Activated T-cell treated with anti-CD3 and anti-CD28 coated beads for 24 hours (primary cell): ENCODE results near the gene PPP4R3A.
"Not testable (repeated sequence)": the region's sequence is repeated elsewhere in the genome, so short reads cannot be mapped to it uniquely, and the experiment has no call there.

Experiments used
- DNase-seq: peaks from one replicate; pipeline ENCODE4 v3.0.0-alpha.2; 2020; ENCODE audit warnings: low read depth

Gene PPP4R3A

DNA sequence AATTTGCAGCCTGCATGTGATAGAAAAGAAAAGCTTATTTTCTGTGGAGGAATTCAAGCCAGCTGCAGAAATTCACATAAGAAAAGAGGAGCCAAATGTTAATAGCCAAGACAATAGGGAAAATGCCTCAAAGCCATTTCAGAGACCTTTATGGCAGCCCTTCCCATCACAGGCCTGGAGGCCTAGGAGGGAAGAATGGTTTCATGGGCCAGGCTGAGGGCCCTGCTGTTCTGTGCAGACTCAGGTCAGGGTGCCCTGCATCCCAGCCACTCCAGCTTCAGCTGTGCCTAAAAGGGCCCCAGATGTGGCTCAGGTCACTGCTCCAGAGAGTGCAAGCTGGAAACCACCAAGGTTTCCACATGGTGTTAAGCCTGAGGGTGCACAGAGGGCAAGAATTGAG, 71.3 kb downstream of the PPP4R3A start:
- no peak for DNase-seq

DNA sequence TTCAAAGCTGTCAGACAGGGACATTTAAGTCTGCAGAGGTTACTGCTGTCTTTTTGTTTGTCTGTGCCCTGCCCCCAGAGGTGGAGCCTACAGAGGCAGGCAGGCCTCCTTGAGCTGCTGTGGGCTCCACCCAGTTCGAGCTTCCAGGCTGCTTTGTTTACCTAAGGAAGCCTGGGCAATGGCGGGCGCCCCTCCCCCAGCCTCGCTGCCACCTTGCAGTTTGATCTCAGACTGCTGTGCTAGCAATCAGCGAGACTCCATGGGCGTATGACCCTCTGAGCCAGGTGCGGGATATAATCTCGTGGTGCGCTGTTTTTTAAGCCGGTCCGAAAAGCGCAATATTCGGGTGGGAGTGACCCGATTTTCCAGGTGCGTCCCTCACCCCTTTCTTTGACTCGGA, 73.8 kb downstream of the PPP4R3A start:
- DNase-seq = not testable (repeated sequence)

DNA sequence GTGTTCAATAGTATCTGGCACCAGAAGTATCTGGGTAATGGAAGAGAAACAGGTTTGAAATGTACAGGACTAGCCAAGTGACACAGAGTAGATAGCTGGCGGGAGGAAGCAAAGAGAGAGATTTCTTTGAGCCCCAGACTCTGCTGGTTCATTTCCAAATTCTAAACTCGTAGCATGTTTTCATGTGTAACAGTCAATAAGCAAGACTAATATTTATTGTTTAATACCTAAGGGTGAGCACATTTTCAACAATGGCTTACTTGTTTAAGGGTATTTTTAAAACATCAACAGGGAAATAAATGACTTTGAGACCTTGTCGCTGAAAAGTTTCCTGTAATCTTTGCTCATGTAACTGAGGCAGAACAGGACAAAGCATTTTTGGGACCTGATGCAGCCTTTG, 80.7 kb downstream of the PPP4R3A start:
- no peak for DNase-seq

DNA sequence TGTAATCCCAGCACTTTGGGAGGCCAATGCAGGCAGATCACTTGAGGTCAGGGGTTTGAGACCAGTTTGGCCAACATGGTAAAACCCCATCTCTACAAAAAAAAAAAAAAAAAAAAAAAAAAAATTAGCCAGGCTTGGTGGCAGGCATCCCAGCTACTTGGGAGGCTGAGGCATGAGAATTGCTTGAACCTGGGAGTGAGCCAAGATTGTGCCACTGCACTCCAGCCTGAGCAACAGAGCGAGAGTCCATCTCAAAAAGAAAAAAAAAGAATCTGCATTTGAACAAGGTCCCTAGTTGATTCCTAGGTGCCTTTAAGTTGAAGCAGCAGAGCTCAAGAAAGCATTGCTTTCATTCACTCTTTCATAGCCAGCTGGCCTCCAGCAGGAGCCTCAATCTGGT, 81.2 kb downstream of the PPP4R3A start:
- not testable (repeated sequence) for DNase-seq

DNA sequence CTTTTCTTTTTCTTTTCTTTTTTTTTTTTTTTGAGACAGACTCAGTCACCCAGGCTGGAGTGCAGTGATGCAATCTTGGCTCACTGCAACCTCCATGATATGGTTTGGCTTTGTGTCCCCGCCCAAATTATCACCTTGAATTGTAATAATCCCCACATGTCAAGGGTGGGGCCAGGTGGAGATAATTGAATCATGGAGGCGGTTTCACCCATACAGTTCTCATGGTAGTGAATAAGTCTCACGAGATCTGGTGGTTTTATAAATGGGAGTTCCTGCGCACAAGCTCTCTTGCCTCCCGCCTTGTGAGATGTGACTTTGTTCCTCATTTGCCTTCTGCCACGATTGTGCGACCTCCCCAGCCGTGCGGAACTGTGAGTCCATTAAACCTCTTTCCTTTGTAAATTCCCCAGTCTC, 84.6 kb downstream of the PPP4R3A start:
- not testable (repeated sequence) for DNase-seq

DNA sequence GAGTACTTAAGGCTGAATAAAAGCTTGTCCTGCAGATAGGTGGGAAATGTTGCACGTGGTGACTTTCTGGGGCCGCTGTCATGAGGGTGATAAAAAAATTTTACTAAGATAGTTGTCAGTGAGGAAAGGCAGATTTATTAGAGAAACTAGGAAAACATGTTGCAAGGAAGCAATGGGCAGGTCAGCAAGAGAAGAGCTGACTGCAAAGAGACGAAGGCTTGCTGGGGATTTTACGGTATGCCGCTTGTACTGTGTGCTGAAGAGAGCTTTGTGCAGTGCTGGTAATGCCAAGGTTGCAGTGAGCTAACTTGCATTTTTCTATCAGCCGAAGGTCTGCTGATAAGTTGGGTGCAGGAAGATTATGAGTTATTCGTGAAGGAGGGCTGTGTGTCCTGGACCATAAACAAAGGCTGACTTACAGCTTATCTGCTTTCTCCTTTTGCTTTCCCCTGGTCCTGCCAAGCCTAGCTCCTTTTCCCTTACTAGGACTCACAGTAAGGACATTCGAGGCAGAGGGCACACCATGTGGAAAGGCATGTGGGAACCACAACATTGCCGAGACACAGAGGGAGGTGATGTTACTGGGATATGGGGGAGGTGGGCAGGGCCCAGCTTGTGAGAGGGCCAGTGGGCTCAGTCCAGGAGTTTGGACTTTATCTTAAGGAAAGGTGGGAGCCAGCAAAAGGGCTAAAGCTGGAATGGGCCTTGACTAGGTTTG, 85.1 kb downstream of the PPP4R3A start:
- no peak for DNase-seq

DNA sequence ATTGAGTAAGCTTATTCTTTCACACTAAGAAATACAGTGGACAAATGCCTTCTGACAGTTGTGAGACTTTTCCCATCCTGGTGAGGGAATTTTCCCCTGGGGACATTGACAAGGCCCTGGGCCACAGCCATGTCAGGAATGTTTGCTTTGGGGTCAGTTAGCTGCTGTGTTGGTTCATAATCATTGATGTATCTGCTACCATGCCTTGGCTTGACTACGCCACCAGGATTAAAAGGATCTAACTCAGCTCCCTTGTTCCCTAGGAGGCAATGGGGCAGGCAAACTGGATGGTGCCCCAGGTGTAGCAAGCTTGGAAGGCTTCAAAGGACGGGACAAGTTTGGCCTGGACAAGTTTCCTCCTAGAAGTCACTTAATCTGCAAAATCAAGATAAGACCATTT, 89.4 kb downstream of the PPP4R3A start:
- DNase-seq = no peak

DNA sequence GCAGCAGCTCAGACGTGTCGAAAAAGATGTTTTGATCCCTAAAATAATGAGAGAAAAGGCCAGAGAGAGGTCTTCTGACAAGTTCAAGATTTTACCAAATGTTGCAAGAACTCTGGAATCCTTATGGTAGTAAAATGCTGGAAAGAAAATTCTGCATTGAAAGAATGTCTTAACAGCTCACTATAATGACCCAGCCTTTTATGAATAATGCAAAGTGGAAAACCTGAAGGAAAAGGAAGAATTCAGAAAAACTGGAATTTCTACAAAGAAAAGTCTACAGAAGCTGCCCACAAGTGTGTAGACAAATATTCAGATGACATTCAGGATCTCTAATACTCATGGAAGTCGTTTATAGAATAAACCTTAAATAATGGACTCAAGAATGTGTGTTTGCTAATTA, 90.7 kb downstream of the PPP4R3A start:
- DNase-seq = no peak

DNA sequence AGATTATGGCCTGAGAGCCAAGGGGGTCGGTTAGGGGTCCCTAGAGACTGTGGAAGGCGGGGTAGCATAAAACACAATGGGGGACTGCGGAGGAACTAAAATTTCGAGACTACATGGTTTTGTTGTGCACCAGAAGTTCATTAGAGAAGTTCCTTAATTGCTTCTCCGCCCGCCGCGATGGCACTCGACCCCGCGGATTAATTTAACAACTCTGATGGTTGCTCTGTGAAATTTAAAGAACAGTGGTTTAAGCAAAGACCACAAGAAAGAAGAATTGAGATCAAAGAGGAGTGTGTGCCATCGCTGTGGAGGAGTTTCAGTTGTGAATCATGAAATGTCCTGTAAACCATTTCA, 91.1 kb downstream of the PPP4R3A start:
- DNase-seq = no peak

DNA sequence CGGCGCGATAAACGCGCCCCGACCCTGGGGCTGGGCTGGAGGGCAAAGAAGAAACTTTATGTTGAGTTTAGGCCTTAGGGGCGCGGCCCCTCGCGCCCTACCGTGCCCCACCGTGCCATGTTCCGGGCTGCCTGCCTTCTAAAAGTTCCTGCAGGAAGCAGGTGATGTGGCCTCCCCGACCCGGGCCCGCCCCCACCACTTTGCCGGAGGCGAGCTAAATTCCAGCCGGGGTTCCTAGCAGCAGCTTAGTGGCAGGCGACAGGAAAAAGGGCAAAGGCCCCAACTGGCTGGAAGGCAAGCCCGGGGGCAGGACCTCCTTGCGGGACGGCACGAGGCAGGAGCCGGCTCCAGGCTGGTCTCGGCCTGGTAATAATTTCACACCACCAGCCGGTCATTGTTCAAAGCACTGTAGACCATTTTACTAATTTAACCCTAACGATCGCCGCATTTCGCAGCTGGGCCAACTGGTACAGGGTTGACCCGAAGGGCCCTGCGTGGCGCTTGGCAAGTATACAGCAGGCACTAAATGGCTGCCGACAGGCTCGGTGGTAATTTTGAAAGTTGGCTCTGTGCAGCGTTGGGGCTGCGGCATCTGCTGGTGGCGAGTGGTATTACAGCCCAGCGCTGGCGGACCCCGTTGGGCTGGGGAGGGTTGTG, 91.6 kb downstream of the PPP4R3A start:
- DNase-seq = peak; percentile 73

DNA sequence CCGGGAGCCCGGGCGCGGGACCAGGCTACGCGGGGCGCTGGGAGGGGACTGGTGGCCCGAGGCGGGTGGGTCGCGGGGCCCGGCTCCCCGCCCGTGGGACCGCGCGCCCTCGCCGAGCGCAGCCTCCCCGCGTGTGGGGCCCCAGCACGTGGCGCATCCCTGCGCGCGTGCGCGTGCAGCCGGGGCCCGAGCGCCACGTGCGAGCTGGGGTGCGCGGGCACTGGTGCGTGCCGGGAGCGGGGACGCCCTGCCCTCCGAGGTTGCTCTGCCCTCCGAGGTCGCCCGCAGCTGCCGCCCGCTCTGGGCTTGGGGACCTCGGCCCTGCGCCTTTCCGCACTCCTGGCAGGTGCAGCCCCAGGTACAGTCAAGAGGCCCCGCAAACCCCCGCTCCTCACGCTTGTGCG, 92.1 kb downstream of the PPP4R3A start:
- no peak for DNase-seq

DNA sequence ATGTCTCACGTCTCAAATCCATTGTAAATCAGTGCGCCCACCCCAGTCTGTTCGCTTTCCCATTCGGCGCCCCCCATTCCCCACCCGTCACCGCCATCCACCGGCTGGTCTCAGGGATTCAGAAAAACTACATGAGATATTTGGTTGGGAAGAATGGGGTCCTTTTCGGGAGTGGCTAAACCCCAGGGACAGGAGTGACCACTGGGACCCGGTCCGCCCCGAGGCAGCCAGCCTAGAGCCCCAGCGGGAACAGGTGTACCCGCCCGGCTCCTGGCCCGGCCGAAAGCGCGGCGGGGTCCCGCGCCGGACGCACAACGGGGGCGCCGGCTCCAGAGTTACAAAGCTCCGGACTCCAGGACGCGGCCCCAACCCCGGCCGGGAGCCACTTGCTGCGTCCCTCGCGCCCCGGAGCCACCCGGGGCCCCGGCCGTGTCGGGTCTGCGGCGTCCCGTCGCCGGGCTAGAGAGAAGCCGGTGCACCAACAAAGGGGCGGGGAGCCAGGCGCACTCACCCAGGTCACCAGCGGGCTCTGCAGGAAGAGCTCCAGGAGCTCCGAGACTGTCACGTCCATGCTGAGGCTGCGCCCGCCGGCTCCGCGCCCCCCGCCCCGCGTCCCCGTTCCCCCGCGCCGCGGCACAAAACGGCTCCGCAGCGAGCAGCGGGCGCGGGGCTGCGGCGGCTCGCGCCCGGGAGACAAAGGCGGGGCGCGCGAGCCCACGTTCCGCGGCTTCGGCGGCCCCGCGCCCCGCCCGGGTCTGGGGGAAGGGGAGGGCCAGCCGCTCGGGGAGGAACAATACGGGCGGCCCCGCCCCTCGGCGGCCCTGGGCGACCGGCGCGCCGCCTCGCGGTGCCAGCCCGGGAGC, 92.8 kb downstream of the PPP4R3A start, which contains the start of gene CCDC88C:
Gene CCDC88C, minus strand, starts transcription at position 701 of the 863 bp plus-strand sequence. Its CDS starts 130 bp downstream, at position 571.
- peak; percentile 66 for DNase-seq

DNA sequence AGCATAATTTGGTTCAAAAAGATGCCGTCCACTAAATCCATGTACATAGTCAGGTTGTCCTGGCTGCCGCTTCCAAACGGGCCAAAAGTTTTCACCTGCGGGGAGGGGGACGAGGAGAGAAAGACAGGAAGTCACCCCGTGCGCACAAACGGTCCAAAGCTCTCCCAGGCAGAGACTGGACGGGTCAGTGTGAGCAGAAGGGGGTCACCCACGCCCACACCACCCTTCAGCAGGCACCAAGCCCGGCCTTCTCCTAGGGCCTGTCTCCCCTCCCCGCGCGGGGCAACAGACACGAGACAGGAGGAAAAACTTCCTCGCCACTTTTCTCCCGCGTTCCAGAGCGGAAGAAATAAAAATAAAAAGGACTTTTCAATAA, 93.4 kb downstream of the PPP4R3A start:
- DNase-seq = no peak

DNA sequence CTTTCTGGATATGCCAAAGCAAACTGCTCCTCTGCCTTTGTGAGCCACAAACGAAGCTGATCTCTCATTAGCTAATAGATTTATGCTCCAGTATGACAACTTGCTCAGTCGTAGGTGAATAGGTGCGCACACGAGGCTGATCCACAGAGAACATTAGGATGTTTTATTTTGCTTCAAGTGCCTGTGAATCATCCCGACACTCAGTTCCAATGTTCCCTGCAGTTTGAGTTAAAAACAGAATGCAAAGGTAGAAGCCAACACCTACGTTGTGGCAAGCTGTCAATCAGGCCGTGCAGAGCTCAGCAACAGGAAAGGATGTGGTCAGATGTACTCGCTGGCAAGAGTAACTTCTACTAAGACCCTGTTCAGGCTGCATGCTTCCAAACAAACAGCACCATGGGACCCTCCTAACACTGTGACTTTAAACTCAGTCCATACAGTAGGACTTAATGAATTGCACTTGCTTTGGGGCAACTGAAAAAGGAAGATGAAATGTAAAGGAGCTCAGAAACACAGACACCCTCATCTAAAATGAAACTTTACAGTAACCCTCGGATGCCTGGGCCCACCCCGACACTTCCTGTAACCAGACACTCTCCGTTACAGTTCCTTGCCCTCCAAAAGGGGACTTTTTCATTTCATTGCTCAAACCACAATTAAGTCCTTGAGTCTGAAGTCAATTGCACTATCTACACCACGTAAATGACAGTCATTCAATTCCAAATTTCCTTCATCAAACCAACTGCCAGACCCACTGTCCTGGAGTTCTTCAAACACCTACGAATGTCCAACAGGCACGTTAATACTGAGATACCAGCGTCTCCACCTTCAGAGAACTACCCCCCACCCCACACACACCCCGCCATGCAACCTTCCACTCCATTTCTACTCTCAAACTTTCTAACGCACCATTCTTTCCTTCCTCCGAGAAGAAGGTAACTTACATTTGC, 94.0 kb downstream of the PPP4R3A start:
- DNase-seq = peak; percentile 60

DNA sequence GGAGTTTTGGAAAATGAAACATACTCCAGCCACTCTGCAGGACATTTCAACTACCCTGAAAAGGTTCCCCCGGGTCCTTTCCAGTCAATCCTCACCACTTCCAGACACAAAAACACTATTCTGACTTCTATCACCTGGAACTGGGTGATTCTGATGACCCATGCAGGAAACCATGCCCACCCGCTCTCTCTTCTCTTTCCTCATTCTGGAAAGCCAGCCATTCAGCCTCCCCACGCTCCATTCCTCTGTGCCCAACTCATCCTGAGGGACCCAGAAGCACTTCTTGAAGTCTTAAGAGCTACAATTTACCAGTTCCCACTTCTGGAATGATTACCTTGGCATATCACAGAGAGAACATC, 95.7 kb downstream of the PPP4R3A start:
- no peak for DNase-seq

DNA sequence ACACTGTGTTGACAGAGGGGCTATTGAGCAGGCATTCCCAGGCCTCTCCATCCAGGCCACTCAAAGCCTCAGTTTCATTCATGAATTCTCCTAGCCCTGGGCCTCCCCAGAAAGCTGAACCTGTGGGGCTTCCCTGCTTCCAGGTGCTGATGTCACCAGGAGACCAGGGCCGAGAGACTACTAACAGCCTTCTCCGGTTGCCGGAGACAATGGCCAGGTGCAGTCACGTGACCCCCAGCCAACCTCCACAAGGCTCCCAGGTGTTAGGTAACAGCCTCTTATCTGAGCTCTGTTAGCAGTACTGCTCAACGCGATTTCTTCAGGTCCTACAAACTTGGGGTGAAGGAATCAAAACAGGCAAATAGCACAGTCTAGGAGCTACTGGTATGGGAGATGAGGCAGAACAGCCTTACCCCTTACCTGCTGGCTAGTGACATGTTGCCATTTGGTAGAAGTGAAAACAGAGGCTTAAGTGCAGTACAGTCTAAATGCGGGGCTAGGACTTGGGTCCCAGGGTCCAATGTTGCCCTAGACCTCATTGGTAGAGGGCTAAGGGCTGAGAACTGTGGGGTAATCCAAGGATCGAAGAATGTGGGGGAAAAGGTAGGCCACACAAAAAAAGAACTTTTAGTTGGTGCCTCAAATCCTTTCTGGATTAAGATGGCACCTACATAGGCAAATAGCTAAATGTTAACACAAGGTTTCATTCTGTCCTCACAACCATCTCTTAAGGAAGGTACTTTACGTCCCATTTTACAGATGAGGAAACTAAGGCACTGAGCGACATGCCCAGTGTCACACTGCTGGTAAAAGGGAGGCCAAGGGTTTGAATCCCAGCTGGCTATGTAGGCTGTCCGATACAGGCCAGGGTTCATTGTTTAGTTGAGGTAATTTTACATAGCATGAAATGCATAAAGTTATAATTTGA, 96.3 kb downstream of the PPP4R3A start:
- DNase-seq = no peak

DNA sequence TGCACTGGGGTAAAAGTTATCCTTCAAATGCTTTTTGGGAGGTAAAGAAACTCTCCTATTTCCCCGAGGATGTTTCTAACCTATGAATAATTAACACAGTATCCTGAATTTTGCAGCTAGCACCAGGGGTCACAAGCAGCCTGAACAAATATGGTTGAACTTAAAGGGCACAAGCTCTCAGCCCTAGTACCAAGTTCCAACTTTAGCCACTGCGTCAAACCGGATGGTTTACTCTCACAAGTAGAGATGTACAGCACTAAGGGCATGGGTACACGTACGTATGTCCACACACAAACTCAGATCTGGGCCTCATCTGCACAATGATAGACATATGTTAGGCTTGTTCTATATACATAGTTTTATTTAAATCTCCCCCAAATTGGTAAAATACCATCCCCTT, 97.2 kb downstream of the PPP4R3A start:
- no peak for DNase-seq

DNA sequence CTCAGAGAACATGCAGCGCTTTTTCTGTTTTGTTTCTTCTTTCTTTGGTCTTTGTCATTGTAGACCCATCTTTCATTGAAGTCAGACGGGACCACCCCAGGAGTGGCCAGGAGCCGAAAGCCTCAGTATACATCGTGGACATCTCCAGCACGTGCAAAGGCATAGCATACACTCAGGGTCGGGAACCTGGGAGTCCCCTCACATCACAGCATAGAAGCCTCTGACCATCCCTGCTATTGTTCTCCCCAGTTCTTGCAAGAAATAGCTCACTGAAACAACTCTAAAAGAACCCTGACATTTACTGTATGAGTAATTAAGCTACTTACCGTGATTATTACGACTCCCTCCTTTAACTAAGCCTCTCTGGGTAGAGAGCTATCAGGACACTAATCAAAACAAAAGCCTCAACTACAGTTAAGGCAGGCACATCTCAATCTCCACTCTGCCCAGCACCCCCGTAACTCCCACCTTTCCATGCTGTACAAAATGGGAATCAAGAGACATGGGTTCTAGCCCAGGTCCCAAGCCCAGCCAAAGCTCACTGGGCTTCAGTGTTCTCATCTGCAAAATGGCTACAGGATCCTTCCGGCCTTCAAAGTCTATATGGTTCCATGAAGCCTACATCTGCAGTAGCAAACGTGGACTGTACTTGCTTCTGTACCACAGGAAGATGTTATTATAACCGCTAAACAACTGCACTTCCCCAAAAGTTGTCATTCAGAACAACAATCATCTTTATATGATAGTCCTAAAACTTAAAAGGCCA, 99.2 kb downstream of the PPP4R3A start:
- DNase-seq = no peak

DNA sequence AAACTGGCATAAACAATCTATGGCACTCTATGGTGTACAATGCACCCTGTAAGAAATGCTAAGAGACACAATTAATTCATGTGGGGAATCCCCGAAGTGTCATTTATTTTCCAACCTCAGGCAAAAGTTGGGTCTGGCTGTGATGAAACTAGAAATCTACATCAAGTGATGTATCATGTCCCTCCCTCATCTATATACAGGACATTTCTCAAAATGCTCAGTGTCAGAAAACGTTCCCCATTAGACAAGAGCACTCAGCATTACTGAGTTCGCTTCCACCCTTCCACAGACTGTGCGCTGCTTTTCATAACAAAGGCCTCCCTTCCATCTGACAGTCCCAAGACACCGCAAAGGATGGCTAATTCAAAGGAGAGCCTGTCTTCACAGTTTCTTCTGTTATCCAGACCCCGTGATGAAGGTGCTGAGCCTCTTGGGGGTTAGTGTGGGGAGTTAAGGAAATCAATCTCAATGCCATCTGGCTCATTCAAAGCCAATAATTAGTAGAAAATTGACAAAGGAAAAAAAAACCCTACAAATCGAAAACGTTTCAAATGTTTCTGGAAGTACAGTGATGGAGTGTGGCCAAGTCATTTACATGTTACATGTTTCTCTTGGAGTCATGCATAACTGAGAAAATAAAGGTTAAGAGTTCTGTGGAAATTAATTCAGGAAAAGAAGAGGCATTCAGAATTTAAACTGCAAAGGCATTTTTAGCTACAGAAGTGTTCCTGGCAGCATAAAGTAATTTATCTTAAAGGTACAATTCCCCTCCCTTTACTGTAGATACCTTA, 100.0 kb downstream of the PPP4R3A start:
- DNase-seq = no peak
